Measurements from ENCODE around the gene KLB.

KLB gene

DNA sequence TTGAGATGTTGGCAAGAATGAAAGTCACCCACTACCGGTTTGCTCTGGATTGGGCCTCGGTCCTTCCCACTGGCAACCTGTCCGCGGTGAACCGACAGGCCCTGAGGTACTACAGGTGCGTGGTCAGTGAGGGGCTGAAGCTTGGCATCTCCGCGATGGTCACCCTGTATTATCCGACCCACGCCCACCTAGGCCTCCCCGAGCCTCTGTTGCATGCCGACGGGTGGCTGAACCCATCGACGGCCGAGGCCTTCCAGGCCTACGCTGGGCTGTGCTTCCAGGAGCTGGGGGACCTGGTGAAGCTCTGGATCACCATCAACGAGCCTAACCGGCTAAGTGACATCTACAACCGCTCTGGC lies 39.7 kb downstream of the KLB start:
- Histone ChIP-seq H3K27ac (ENCODE audit: low read depth in 2 of 2, low read length in 2 of 2) (peak overlapping the region; percentile 78 to 83), H3K9me3 (ENCODE audit: control insufficient read depth in 2 of 2, low read length in 2 of 2) (no peaks in the 10 kb centered on the region), H3K9ac (ENCODE audit: low read depth in 1 of 2, low read length in 2 of 2) (peak overlapping the region in 1 of 2 donors; percentile 61), H3K36me3 (ENCODE audit: control insufficient read depth in 2 of 2, insufficient read depth in 2 of 2, low read length in 2 of 2) (peaks cover 4 to 6% of the 10 kb centered on the region in 2 donors), H3K4me1 (ENCODE audit: control insufficient read depth in 2 of 2, insufficient read depth in 2 of 2, low read length in 2 of 2) (peaks cover 9 to 13% of the 10 kb centered on the region in 2 donors), H3K27me3 (ENCODE audit: control insufficient read depth in 2 of 2, insufficient read depth in 2 of 2, low read length in 2 of 2) (no peaks in the 10 kb centered on the region), H3K4me3 (ENCODE audit: low read length in 2 of 2) (peak overlapping the region; percentile 75)

DNA sequence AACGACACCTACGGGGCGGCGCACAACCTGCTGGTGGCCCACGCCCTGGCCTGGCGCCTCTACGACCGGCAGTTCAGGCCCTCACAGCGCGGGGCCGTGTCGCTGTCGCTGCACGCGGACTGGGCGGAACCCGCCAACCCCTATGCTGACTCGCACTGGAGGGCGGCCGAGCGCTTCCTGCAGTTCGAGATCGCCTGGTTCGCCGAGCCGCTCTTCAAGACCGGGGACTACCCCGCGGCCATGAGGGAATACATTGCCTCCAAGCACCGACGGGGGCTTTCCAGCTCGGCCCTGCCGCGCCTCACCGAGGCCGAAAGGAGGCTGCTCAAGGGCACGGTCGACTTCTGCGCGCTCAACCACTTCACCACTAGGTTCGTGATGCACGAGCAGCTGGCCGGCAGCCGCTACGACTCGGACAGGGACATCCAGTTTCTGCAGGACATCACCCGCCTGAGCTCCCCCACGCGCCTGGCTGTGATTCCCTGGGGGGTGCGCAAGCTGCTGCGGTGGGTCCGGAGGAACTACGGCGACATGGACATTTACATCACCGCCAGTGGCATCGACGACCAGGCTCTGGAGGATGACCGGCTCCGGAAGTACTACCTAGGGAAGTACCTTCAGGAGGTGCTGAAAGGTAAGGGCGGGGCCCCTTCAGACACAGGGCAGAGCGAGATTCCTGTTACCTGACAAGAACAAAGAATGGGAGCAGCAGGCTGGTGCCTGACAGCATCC lies 40.3 kb downstream of the KLB start:
- H3K9me3 ChIP-seq (ENCODE audit: control insufficient read depth in 2 of 2, low read length in 2 of 2): no peaks in the 10 kb centered on the region
- peak overlapping the region; percentile 75 for H3K4me3 ChIP-seq (ENCODE audit: low read length in 2 of 2)
- H3K4me1 ChIP-seq (ENCODE audit: control insufficient read depth in 2 of 2, insufficient read depth in 2 of 2, low read length in 2 of 2): peaks cover 9 to 13% of the 10 kb centered on the region in 2 donors
- peak overlapping the region; percentile 60 to 61 for H3K9ac ChIP-seq (ENCODE audit: low read depth in 1 of 2, low read length in 2 of 2)
- no peaks in the 10 kb centered on the region for H3K27me3 ChIP-seq (ENCODE audit: control insufficient read depth in 2 of 2, insufficient read depth in 2 of 2, low read length in 2 of 2)
- H3K27ac ChIP-seq (ENCODE audit: low read depth in 2 of 2, low read length in 2 of 2): peak overlapping the region; percentile 78 to 83
- H3K36me3 ChIP-seq (ENCODE audit: control insufficient read depth in 2 of 2, insufficient read depth in 2 of 2, low read length in 2 of 2): peaks cover 9 to 11% of the 10 kb centered on the region in 2 donors

- peaks cover 9 to 13% of the 10 kb centered on the region in 2 donors for H3K4me1 ChIP-seq (ENCODE audit: control insufficient read depth in 2 of 2, insufficient read depth in 2 of 2, low read length in 2 of 2)
- no peaks in the 10 kb centered on the region for H3K9me3 ChIP-seq (ENCODE audit: control insufficient read depth in 2 of 2, low read length in 2 of 2)
- no peak overlapping the region for H3K27ac ChIP-seq (ENCODE audit: low read depth in 2 of 2, low read length in 2 of 2)
- H3K27me3 ChIP-seq (ENCODE audit: control insufficient read depth in 2 of 2, insufficient read depth in 2 of 2, low read length in 2 of 2): no peaks in the 10 kb centered on the region
- peaks cover 38 to 39% of the 10 kb centered on the region in 2 donors for H3K36me3 ChIP-seq (ENCODE audit: control insufficient read depth in 2 of 2, insufficient read depth in 2 of 2, low read length in 2 of 2)
- H3K4me3 ChIP-seq (ENCODE audit: low read length in 2 of 2): no peak overlapping the region
- H3K9ac ChIP-seq (ENCODE audit: low read depth in 1 of 2, low read length in 2 of 2): no peak overlapping the region
These were observed 43.9 kb downstream of the KLB start for GRCh38 chr4:39450618-39451017.

GRCh38 chr4:39451423-39452023 lies 44.8 kb downstream of the KLB start:
- Histone ChIP-seq H3K4me3 (ENCODE audit: low read length in 2 of 2) (no peak overlapping the region), H3K9ac (ENCODE audit: low read depth in 1 of 2, low read length in 2 of 2) (no peak overlapping the region), H3K27ac (ENCODE audit: low read depth in 2 of 2, low read length in 2 of 2) (no peak overlapping the region), H3K27me3 (ENCODE audit: control insufficient read depth in 2 of 2, insufficient read depth in 2 of 2, low read length in 2 of 2) (no peaks in the 10 kb centered on the region), H3K9me3 (ENCODE audit: control insufficient read depth in 2 of 2, low read length in 2 of 2) (no peaks in the 10 kb centered on the region), H3K36me3 (ENCODE audit: control insufficient read depth in 2 of 2, insufficient read depth in 2 of 2, low read length in 2 of 2) (peaks cover 45 to 48% of the 10 kb centered on the region in 2 donors), H3K4me1 (ENCODE audit: control insufficient read depth in 2 of 2, insufficient read depth in 2 of 2, low read length in 2 of 2) (peaks cover 9 to 10% of the 10 kb centered on the region in 2 donors)

GRCh38 chr4:39452153-39452859 lies 45.6 kb downstream of the KLB start:
- Histone ChIP-seq H3K27ac (ENCODE audit: low read depth in 2 of 2, low read length in 2 of 2) (no peak overlapping the region), H3K4me3 (ENCODE audit: low read length in 2 of 2) (no peak overlapping the region), H3K9ac (ENCODE audit: low read depth in 1 of 2, low read length in 2 of 2) (no peak overlapping the region), H3K36me3 (ENCODE audit: control insufficient read depth in 2 of 2, insufficient read depth in 2 of 2, low read length in 2 of 2) (peaks cover 53 to 54% of the 10 kb centered on the region in 2 donors), H3K9me3 (ENCODE audit: control insufficient read depth in 2 of 2, low read length in 2 of 2) (no peaks in the 10 kb centered on the region), H3K27me3 (ENCODE audit: control insufficient read depth in 2 of 2, insufficient read depth in 2 of 2, low read length in 2 of 2) (no peaks in the 10 kb centered on the region), H3K4me1 (ENCODE audit: control insufficient read depth in 2 of 2, insufficient read depth in 2 of 2, low read length in 2 of 2) (peaks cover 10 to 14% of the 10 kb centered on the region in 2 donors)

GRCh38 chr4:39452860-39453587 lies 46.3 kb downstream of the KLB start:
- Histone ChIP-seq H3K36me3 (ENCODE audit: control insufficient read depth in 2 of 2, insufficient read depth in 2 of 2, low read length in 2 of 2) (peaks cover 54% of the 10 kb centered on the region in 2 donors), H3K4me1 (ENCODE audit: control insufficient read depth in 2 of 2, insufficient read depth in 2 of 2, low read length in 2 of 2) (peaks cover 9 to 16% of the 10 kb centered on the region in 2 donors), H3K27ac (ENCODE audit: low read depth in 2 of 2, low read length in 2 of 2) (no peak overlapping the region)

GRCh38 chr4:39453738-39454137 lies 47.0 kb downstream of the KLB start:
- Histone ChIP-seq H3K36me3 (ENCODE audit: control insufficient read depth in 2 of 2, insufficient read depth in 2 of 2, low read length in 2 of 2) (peaks cover 54% of the 10 kb centered on the region in 2 donors), H3K9ac (ENCODE audit: low read depth in 1 of 2, low read length in 2 of 2) (no peak overlapping the region), H3K4me3 (ENCODE audit: low read length in 2 of 2) (no peak overlapping the region), H3K4me1 (ENCODE audit: control insufficient read depth in 2 of 2, insufficient read depth in 2 of 2, low read length in 2 of 2) (peaks cover 9 to 18% of the 10 kb centered on the region in 2 donors), H3K27ac (ENCODE audit: low read depth in 2 of 2, low read length in 2 of 2) (no peak overlapping the region), H3K27me3 (ENCODE audit: control insufficient read depth in 2 of 2, insufficient read depth in 2 of 2, low read length in 2 of 2) (no peaks in the 10 kb centered on the region), H3K9me3 (ENCODE audit: control insufficient read depth in 2 of 2, low read length in 2 of 2) (no peaks in the 10 kb centered on the region)

More at GRCh38 chr4:39452860-39453587, 46.3 kb downstream of the KLB start:
- Histone ChIP-seq H3K9ac (ENCODE audit: low read depth in 1 of 2, low read length in 2 of 2) (no peak overlapping the region), H3K4me3 (ENCODE audit: low read length in 2 of 2) (no peak overlapping the region), H3K27me3 (ENCODE audit: control insufficient read depth in 2 of 2, insufficient read depth in 2 of 2, low read length in 2 of 2) (no peaks in the 10 kb centered on the region), H3K9me3 (ENCODE audit: control insufficient read depth in 2 of 2, low read length in 2 of 2) (no peaks in the 10 kb centered on the region)

DNA sequence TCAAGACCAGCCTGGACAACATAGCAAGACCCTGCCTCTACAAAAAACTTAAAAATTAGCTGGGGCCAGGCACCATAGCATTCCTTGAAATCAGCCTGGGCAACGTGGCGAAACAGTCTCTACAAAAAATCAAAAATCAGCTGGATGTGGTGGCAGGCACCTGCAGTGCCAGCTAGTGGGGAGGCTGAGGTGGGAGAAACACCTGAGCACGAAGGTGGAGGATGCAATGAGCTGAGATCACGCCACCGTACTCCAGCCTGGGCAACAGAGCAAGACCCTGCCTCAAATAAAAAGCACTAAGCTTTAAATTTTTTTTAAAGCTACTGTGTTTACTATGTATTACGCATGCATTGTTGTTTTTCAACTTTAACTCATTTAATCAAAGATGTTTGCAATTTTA lies 48.8 kb downstream of the KLB start:
- Histone ChIP-seq H3K27me3 (ENCODE audit: control insufficient read depth in 2 of 2, insufficient read depth in 2 of 2, low read length in 2 of 2) (no peaks in the 10 kb centered on the region), H3K36me3 (ENCODE audit: control insufficient read depth in 2 of 2, insufficient read depth in 2 of 2, low read length in 2 of 2) (peaks cover 54% of the 10 kb centered on the region in 2 donors), H3K9me3 (ENCODE audit: control insufficient read depth in 2 of 2, low read length in 2 of 2) (no peaks in the 10 kb centered on the region), H3K4me3 (ENCODE audit: low read length in 2 of 2) (no peak overlapping the region), H3K4me1 (ENCODE audit: control insufficient read depth in 2 of 2, insufficient read depth in 2 of 2, low read length in 2 of 2) (peaks cover 13 to 20% of the 10 kb centered on the region in 2 donors), H3K9ac (ENCODE audit: low read depth in 1 of 2, low read length in 2 of 2) (no peak overlapping the region), H3K27ac (ENCODE audit: low read depth in 2 of 2, low read length in 2 of 2) (no peak overlapping the region)

DNA sequence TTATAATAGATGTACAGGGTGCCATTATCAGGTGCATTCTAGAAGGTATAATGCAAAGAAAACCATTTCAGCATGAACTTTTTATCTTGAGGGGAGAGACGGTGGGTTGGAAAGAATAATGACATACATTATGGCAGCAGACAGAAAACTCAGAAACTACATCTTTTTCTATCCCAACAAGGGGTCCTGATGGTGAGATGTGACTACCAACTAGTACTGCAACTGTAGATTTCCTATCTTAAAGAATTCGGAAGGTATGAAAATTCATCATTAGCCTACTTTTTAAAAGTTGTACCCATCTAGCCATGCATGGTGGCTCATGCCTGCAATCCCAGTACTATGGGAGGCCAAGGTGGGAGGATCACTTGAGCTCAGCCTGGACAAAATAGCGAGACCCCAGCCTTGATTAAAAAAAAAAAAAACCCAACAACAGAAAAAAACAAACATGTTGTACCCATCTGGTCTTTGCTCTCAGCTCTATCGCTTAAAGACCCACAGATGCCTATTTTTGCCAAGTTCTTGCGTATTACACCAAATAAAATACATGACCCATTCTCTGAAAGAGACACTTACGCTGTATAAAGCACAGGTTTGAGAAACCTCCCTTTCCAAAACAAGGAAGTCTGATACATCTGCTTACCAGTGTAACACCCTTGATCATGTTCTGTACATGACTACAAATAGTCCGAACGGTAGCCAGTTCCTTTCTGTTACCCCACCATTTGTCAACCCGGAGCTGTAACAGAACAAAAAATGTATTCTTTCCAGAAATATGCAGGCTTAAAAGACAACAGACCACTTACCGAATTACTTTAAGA lies 50.4 kb downstream of the KLB start:
- H3K27me3 ChIP-seq (ENCODE audit: control insufficient read depth in 2 of 2, insufficient read depth in 2 of 2, low read length in 2 of 2): no peaks in the 10 kb centered on the region
- no peak overlapping the region for H3K27ac ChIP-seq (ENCODE audit: low read depth in 2 of 2, low read length in 2 of 2)
- H3K9me3 ChIP-seq (ENCODE audit: control insufficient read depth in 2 of 2, low read length in 2 of 2): no peaks in the 10 kb centered on the region
- peaks cover 15 to 20% of the 10 kb centered on the region in 2 donors for H3K4me1 ChIP-seq (ENCODE audit: control insufficient read depth in 2 of 2, insufficient read depth in 2 of 2, low read length in 2 of 2)
- H3K36me3 ChIP-seq (ENCODE audit: control insufficient read depth in 2 of 2, insufficient read depth in 2 of 2, low read length in 2 of 2): peaks cover 43 to 44% of the 10 kb centered on the region in 2 donors
- H3K4me3 ChIP-seq (ENCODE audit: low read length in 2 of 2): peak overlapping the region; percentile 88 to 97
- H3K9ac ChIP-seq (ENCODE audit: low read depth in 1 of 2, low read length in 2 of 2): peak overlapping the region; percentile 93 to 97
